H9 (cell line): ENCODE measurements around the gene RCOR2. TPM values are rescaled to one million over a fixed set of nuclear protein-coding genes. Genes with fewer than 3 reads are reported as not detected.

Source experiments
- DNase-seq: peaks from one replicate; pipeline ENCODE4 v3.0.0-alpha.2; 2017
- H2AFZ ChIP-seq: one replicate; pipeline ENCODE4 v1.6.1; 2013; ENCODE audit warnings: mild to moderate bottlenecking, low read length, control low read depth, moderate library complexity
- H2AK5ac ChIP-seq: 2 replicates; pipeline ENCODE4 v1.6.1; 2013; ENCODE audit warnings: low read length, control low read depth, mixed read lengths; ENCODE audit not compliant: insufficient read length
- H2BK120ac ChIP-seq: one replicate; pipeline ENCODE4 v1.6.1; 2013; ENCODE audit warnings: low read depth, mild to moderate bottlenecking, low read length, control low read depth, inconsistent platforms; ENCODE audit not compliant: poor library complexity, severe bottlenecking
- H2BK12ac ChIP-seq: 2 replicates; pipeline ENCODE4 v1.6.1; 2013; ENCODE audit warnings: low read length, control low read depth, mixed read lengths, low read depth; ENCODE audit not compliant: insufficient read length
- H2BK15ac ChIP-seq: 2 replicates; pipeline ENCODE4 v1.6.1; 2013; ENCODE audit warnings: low read depth, low read length, control low read depth
- H2BK20ac ChIP-seq: one replicate; pipeline ENCODE4 v1.6.1; 2013; ENCODE audit warnings: low read depth, mild to moderate bottlenecking, low read length, control low read depth, inconsistent platforms; ENCODE audit not compliant: poor library complexity, severe bottlenecking
- H2BK5ac ChIP-seq: 2 replicates; pipeline ENCODE4 v1.6.1; 2013; ENCODE audit warnings: low read length, control low read depth, mixed read lengths; ENCODE audit not compliant: insufficient read length
- H3K14ac ChIP-seq: 2 replicates; pipeline ENCODE4 v1.6.1; 2013; ENCODE audit warnings: low read length, control low read depth; ENCODE audit not compliant: insufficient read depth
- H3K18ac ChIP-seq: 2 replicates; pipeline ENCODE4 v1.6.1; 2013; ENCODE audit warnings: low read depth, mild to moderate bottlenecking, mixed read lengths, low read length, control low read depth; ENCODE audit not compliant: insufficient read length
- H3K23ac ChIP-seq: 2 replicates; pipeline ENCODE4 v1.6.1; 2013; ENCODE audit warnings: low read length, control low read depth, mixed read lengths, low read depth; ENCODE audit not compliant: insufficient read length
- H3K23me2 ChIP-seq: 2 replicates; pipeline ENCODE4 v1.6.1; 2013; ENCODE audit warnings: low read depth, mild to moderate bottlenecking, mixed read lengths, low read length, control low read depth; ENCODE audit not compliant: insufficient read length, poor library complexity, severe bottlenecking
- H3K27ac ChIP-seq: 2 replicates; pipeline ENCODE4 v1.5.1; 2013; ENCODE audit warnings: low read length, control low read depth, mixed read lengths, low read depth; ENCODE audit not compliant: insufficient read length
- H3K27me3 ChIP-seq: 2 replicates; pipeline ENCODE4 v1.6.1; 2013; ENCODE audit warnings: low read length, control low read depth, inconsistent platforms; ENCODE audit not compliant: insufficient read depth
- H3K4ac ChIP-seq: 2 replicates; pipeline ENCODE4 v1.6.1; 2013; ENCODE audit warnings: low read depth, mild to moderate bottlenecking, control low read depth, inconsistent platforms, low read length, moderate library complexity
- H3K4me1 ChIP-seq: 2 replicates; pipeline ENCODE4 v1.6.1; 2013; ENCODE audit warnings: low read length, control low read depth, inconsistent platforms; ENCODE audit not compliant: insufficient read depth
- H3K4me2 ChIP-seq: 2 replicates; pipeline ENCODE4 v1.6.1; 2013; ENCODE audit warnings: low read length, control low read depth, mixed read lengths; ENCODE audit not compliant: insufficient read length, insufficient read depth
- H3K56ac ChIP-seq: 2 replicates; pipeline ENCODE4 v1.6.1; 2013; ENCODE audit warnings: low read depth, mild to moderate bottlenecking, mixed read lengths, low read length, control low read depth; ENCODE audit not compliant: insufficient read length
- H3K79me1 ChIP-seq: 2 replicates; pipeline ENCODE4 v1.6.1; 2013; ENCODE audit warnings: low read depth, mild to moderate bottlenecking, moderate library complexity, low read length, control low read depth, inconsistent platforms; ENCODE audit not compliant: insufficient read depth, poor library complexity, severe bottlenecking
- H3K79me2 ChIP-seq: 2 replicates; pipeline ENCODE4 v1.6.1; 2013; ENCODE audit warnings: low read length, control low read depth, inconsistent platforms; ENCODE audit not compliant: insufficient read depth
- H3K9ac ChIP-seq: 2 replicates; pipeline ENCODE4 v1.6.1; 2013; ENCODE audit warnings: low read length, control low read depth, mixed read lengths; ENCODE audit not compliant: insufficient read length; ENCODE audit errors: extremely low read depth
- H3K9me3 ChIP-seq: one replicate; pipeline ENCODE4 v1.6.1; 2013; ENCODE audit warnings: low read depth, low read length, inconsistent platforms; ENCODE audit not compliant: control insufficient read depth
- H3T11ph ChIP-seq: one replicate; pipeline ENCODE4 v1.6.1; 2013; ENCODE audit warnings: mild to moderate bottlenecking, low read length, control low read depth, inconsistent platforms
- H4K20me1 ChIP-seq: one replicate; pipeline ENCODE4 v1.6.1; 2013; ENCODE audit not compliant: control insufficient read depth, insufficient read length, insufficient read depth
- H4K5ac ChIP-seq: 2 replicates; pipeline ENCODE4 v1.6.1; 2013; ENCODE audit warnings: low read depth, mild to moderate bottlenecking, mixed read lengths, low read length, control low read depth; ENCODE audit not compliant: insufficient read length
- H4K8ac ChIP-seq: replicated peaks from 2 replicates; pipeline ENCODE4 v1.6.1; 2013; ENCODE audit warnings: low read length, control low read depth, mixed read lengths, low read depth; ENCODE audit not compliant: insufficient read length
- H4K91ac ChIP-seq: 2 replicates; pipeline ENCODE4 v1.6.1; 2013; ENCODE audit warnings: low read depth, mild to moderate bottlenecking, moderate library complexity, mixed read lengths, low read length, control low read depth; ENCODE audit not compliant: insufficient read length
- H3K27ac Mint-ChIP-seq, 3 experiments: 2 replicates in 2 of 3; 3 replicates in 1 of 3; pipeline ENCODE4 v1.8.0; 2020 to 2021; ENCODE audit warnings: mixed read lengths in 3 of 3, mild to moderate bottlenecking in 1 of 3, moderate library complexity in 1 of 3
- H3K27me3 Mint-ChIP-seq: 2 replicates; pipeline ENCODE4 v1.8.0; 2021; ENCODE audit warnings: low read depth, mild to moderate bottlenecking, moderate library complexity, mixed read lengths
- H3K36me3 Mint-ChIP-seq, 3 experiments: 2 replicates in 2 of 3; 3 replicates in 1 of 3; pipeline ENCODE4 v1.8.0; 2020 to 2021; ENCODE audit warnings: low read depth in 3 of 3, mixed read lengths in 3 of 3; ENCODE audit not compliant: insufficient read depth in 1 of 3
- H3K4me1 Mint-ChIP-seq, 2 experiments: 2 replicates each; pipeline ENCODE4 v1.8.0; 2020; ENCODE audit warnings: mixed read lengths in 2 of 2
- H3K4me3 Mint-ChIP-seq, 2 experiments: 2 replicates in 1 of 2; 3 replicates in 1 of 2; pipeline ENCODE4 v1.8.0; 2020 to 2021; ENCODE audit warnings: mild to moderate bottlenecking in 2 of 2, mixed read lengths in 2 of 2, moderate library complexity in 1 of 2
- H3K9me3 Mint-ChIP-seq, 2 experiments: 2 replicates in 1 of 2; 3 replicates in 1 of 2; pipeline ENCODE4 v1.8.0; 2020; ENCODE audit warnings: mild to moderate bottlenecking in 2 of 2, mixed read lengths in 2 of 2, moderate library complexity in 1 of 2
- WGBS: extraction: QIAGEN DNeasy Blood & Tissue Kit; methylation state at CpG from one replicate; pipeline ENCODE4 v1.1.7; 2013; ENCODE audit warnings: missing lambda C conversion rate, low lambda C conversion rate, mixed read lengths; ENCODE audit not compliant: insufficient read length; ENCODE audit errors: extremely low coverage; 5-methylcytosine and 5-hydroxymethylcytosine counted together
- total RNA-seq: library from RNA; stranded (reverse); gene quantifications from 2 replicates; pipeline ENCODE4 v1.2.1, GENCODE V29; 2021
- TF ChIP-seq, protein P1 (sequence below): fragments of 200-600 bp; sonication (generic); conservative IDR thresholded peaks from 3 replicates; pipeline ENCODE4 v1.8.0; 2021; ENCODE audit warnings: antibody characterized with exemption, mild to moderate bottlenecking

Gene RCOR2
- total RNA-seq, 1 experiment from 2014 or later, result 118 TPM

DNA sequence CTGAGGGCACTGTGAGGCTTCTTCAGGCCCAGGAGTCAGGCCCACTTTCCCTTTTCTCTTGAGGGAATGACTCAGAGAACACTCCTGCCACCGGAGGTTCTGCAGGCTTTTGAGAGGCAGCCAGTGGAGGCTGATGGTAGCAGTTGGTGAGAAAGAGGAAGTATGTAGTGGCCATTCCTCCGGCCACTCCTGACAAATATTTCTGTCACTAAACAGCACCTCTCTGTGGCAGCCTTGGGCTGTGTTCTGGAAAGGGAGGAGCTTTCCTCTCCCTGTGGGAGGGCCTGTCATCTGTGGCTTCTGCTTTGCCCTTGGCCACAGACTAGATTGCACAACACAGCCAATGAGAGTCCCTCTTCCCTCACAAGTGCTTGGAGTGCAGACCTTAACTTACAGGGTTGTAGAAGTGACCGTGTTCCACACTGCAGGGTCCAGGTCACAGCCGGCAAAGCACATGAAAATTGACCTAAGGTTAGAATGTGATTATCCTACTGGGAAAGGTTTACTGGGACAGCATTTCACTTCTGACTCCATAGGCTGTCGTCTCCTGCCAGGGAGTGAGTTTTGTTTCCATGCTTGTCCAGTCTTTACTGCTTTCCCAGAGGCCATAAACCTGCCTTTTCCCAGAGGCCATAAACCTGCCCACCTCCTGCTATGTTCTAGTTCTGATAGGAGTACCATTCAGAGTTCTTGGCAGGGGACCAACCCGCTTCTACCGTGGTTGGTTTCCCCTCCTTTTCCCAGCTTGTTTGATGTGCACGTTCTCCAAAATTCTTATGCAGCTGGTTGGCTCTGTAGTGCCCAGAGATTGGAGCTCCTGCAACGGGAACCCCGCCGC lies 44.8 kb downstream of the RCOR2 start:
- peak overlapping the region; percentile 68 to 92 (median 89); a peak in 6 of 7 replicates for H3K27ac Mint-ChIP-seq

More for the DNA sequence above, 44.8 kb downstream of the RCOR2 start:
- no peak overlapping the region for H2BK120ac ChIP-seq
- H3K18ac ChIP-seq, result no peak overlapping the region
- H3K56ac ChIP-seq, result no peak overlapping the region
- no peak overlapping the region for H3K14ac ChIP-seq
- no peaks in the 10 kb centered on the region for H4K20me1 ChIP-seq
- no peak overlapping the region for H2AFZ ChIP-seq
- H4K8ac ChIP-seq, result no peak overlapping the region
- H2AK5ac ChIP-seq, result no peak overlapping the region
- Mint-ChIP-seq H3K4me3 (no peak overlapping the region), H3K36me3 (peaks cover 0 to 4% (median 3%) of the 10 kb centered on the region in 3 experiments; a peak in 4 of 7 replicates), H3K9me3 (no peaks in the 10 kb centered on the region), H3K27me3 (no peaks in the 10 kb centered on the region), H3K4me1 (peaks cover 47 to 52% of the 10 kb centered on the region in 2 experiments)
- H3K4me2 ChIP-seq, result no peak overlapping the region
- H2BK12ac ChIP-seq, result no peak overlapping the region
- H3K27me3 ChIP-seq, result no peaks in the 10 kb centered on the region
- no peak overlapping the region for H2BK15ac ChIP-seq
- no peak overlapping the region for H2BK5ac ChIP-seq
- H3K23me2 ChIP-seq, result no peaks in the 10 kb centered on the region
- H3K4ac ChIP-seq, result no peak overlapping the region
- peaks cover 23% of the 10 kb centered on the region; the same call in 1 of the 2 replicates for H3K79me2 ChIP-seq
- TF ChIP-seq, protein P1, sequence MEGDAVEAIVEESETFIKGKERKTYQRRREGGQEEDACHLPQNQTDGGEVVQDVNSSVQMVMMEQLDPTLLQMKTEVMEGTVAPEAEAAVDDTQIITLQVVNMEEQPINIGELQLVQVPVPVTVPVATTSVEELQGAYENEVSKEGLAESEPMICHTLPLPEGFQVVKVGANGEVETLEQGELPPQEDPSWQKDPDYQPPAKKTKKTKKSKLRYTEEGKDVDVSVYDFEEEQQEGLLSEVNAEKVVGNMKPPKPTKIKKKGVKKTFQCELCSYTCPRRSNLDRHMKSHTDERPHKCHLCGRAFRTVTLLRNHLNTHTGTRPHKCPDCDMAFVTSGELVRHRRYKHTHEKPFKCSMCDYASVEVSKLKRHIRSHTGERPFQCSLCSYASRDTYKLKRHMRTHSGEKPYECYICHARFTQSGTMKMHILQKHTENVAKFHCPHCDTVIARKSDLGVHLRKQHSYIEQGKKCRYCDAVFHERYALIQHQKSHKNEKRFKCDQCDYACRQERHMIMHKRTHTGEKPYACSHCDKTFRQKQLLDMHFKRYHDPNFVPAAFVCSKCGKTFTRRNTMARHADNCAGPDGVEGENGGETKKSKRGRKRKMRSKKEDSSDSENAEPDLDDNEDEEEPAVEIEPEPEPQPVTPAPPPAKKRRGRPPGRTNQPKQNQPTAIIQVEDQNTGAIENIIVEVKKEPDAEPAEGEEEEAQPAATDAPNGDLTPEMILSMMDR, result peak; percentile 42; the same call in 2 of the 3 replicates
- no peak overlapping the region for H3T11ph ChIP-seq
- no peak overlapping the region for H2BK20ac ChIP-seq
- peaks cover 13% of the 10 kb centered on the region for H3K79me1 ChIP-seq
- no peak overlapping the region for H4K91ac ChIP-seq
- no peak overlapping the region for H3K9ac ChIP-seq
- H3K27ac ChIP-seq, result no peak overlapping the region
- H3K4me1 ChIP-seq, result peaks cover 12% of the 10 kb centered on the region; the same call in 1 of the 2 replicates
- no peak overlapping the region for H4K5ac ChIP-seq
- peak; percentile 69 for DNase-seq
- whole genome bisulfite sequencing, result no CpG with 5 or more reads among the region's 11 CpGs
- no peak overlapping the region for H3K23ac ChIP-seq
- no peaks in the 10 kb centered on the region for H3K9me3 ChIP-seq
